T-cell (primary cell): ENCODE data around the gene PRRT3. TPM values are rescaled to one million over a fixed set of nuclear protein-coding genes. Genes with fewer than 3 reads are reported as not detected.

Source experiments
- ATAC-seq, 4 experiments: fragments of 200-7000 bp in 3 of 4; fragments of 150-1000 bp in 1 of 4; cut with Tn5 transposase; replicated peaks in 1 of 4; 1 replicate in 3 of 4; 2 replicates in 1 of 4; pipeline ENCODE4 v1.10.0; 2021; ENCODE audit warnings: moderate library complexity in 3 of 4, mild to moderate bottlenecking in 2 of 4, moderate number of reproducible peaks in 1 of 4
- CTCF ChIA-PET, 2 donors: fragments of 300-600 bp; sonication (Branson Sonifier 250); formaldehyde crosslinking; loops; one replicate each; lab custom pipeline; 2022; ENCODE audit warnings: antibody characterized with exemption in 2 of 2; lab: Charles Lee
- POLR2A ChIA-PET, 2 donors: fragments of 300-600 bp; sonication (Branson Sonifier 250); formaldehyde crosslinking; loops; one replicate each; lab custom pipeline; 2022; ENCODE audit warnings: antibody characterized with exemption in 2 of 2; lab: Charles Lee
- DNase-seq, 35 experiments: peaks; one replicate each; pipeline versions ENCODE4 v3.0.0 to v3.0.0-alpha.2; 2013 to 2023
- H3K27ac ChIP-seq: one replicate; pipeline ENCODE4 v1.5.1; 2013; ENCODE audit warnings: low read length
- H3K27me3 ChIP-seq, 2 experiments: replicated peaks in 1 of 2; 1 replicate in 1 of 2; 2 replicates in 1 of 2; pipeline versions ENCODE4 v1.6.1 to v1.7.0; 2013; ENCODE audit warnings: low read length in 1 of 2, mixed read lengths in 1 of 2; ENCODE audit not compliant: control insufficient read depth in 2 of 2, insufficient read depth in 2 of 2; ENCODE audit errors: extremely low read depth in 1 of 2
- H3K36me3 ChIP-seq, 2 donors: 1 replicate in 1 of 2; 2 replicates in 1 of 2; pipeline versions ENCODE4 v1.6.1 to v1.7.0; 2013; ENCODE audit warnings: low read length in 1 of 2; ENCODE audit not compliant: control insufficient read depth in 2 of 2, insufficient read depth in 1 of 2; ENCODE audit errors: extremely low read depth in 1 of 2
- H3K4me1 ChIP-seq, 2 experiments: 1 replicate in 1 of 2; 2 replicates in 1 of 2; pipeline versions ENCODE4 v1.6.1 to v1.7.0; 2013; ENCODE audit warnings: low read length in 2 of 2, mixed read lengths in 1 of 2; ENCODE audit not compliant: insufficient read depth in 2 of 2, control insufficient read depth in 1 of 2; ENCODE audit errors: extremely low read depth in 1 of 2
- H3K4me3 ChIP-seq, 2 donors: 1 replicate in 1 of 2; 2 replicates in 1 of 2; pipeline versions ENCODE4 v1.5.1 to v1.7.0; 2013; ENCODE audit warnings: mild to moderate bottlenecking in 2 of 2, low read length in 1 of 2, moderate library complexity in 1 of 2; ENCODE audit not compliant: control insufficient read depth in 1 of 2; ENCODE audit errors: extremely low read depth in 1 of 2
- H3K9me3 ChIP-seq: 2 replicates; pipeline ENCODE4 v1.7.0; 2013
- H3K27ac Mint-ChIP-seq, 2 donors: one replicate each; pipeline ENCODE4 v1.8.0; 2020 to 2021; ENCODE audit warnings: mild to moderate bottlenecking in 2 of 2, mixed read lengths in 2 of 2
- H3K27me3 Mint-ChIP-seq, 2 donors: one replicate each; pipeline ENCODE4 v1.8.0; 2021 to 2022; ENCODE audit warnings: mixed read lengths in 2 of 2
- H3K36me3 Mint-ChIP-seq: one replicate; pipeline ENCODE4 v1.8.0; 2021; ENCODE audit warnings: mixed read lengths
- H3K4me1 Mint-ChIP-seq, 3 donors: one replicate each; pipeline ENCODE4 v1.8.0; 2020 to 2022; ENCODE audit warnings: mixed read lengths in 3 of 3, mild to moderate bottlenecking in 1 of 3
- H3K4me3 Mint-ChIP-seq, 3 donors: one replicate each; pipeline ENCODE4 v1.8.0; 2020 to 2022; ENCODE audit warnings: mild to moderate bottlenecking in 3 of 3, mixed read lengths in 3 of 3, moderate library complexity in 3 of 3
- H3K9me3 Mint-ChIP-seq, 3 donors: one replicate each; pipeline ENCODE4 v1.8.0; 2020 to 2022; ENCODE audit warnings: mixed read lengths in 3 of 3
- WGBS: methylation state at CpG from one replicate; pipeline ENCODE4 v1.1.5; 2013; ENCODE audit warnings: missing lambda C conversion rate; ENCODE audit not compliant: insufficient coverage; 5-methylcytosine and 5-hydroxymethylcytosine counted together
- total RNA-seq, 35 experiments: library from RNA in 6 of 35; stranded (reverse) in 6 of 35; fragments of 120-200 nt in 1 of 35; gene quantifications; one replicate each; pipeline versions ENCODE4 v1.2.1 to v1.2.4 and lab custom pipeline; 2013 to 2026

The PRRT3 gene
- total RNA-seq, 5 donors from 2014 or later (not counting 1 experiment from before 2014, with no cell fraction given), result 6.6 to 10.5 (median 9.2) TPM

DNA sequence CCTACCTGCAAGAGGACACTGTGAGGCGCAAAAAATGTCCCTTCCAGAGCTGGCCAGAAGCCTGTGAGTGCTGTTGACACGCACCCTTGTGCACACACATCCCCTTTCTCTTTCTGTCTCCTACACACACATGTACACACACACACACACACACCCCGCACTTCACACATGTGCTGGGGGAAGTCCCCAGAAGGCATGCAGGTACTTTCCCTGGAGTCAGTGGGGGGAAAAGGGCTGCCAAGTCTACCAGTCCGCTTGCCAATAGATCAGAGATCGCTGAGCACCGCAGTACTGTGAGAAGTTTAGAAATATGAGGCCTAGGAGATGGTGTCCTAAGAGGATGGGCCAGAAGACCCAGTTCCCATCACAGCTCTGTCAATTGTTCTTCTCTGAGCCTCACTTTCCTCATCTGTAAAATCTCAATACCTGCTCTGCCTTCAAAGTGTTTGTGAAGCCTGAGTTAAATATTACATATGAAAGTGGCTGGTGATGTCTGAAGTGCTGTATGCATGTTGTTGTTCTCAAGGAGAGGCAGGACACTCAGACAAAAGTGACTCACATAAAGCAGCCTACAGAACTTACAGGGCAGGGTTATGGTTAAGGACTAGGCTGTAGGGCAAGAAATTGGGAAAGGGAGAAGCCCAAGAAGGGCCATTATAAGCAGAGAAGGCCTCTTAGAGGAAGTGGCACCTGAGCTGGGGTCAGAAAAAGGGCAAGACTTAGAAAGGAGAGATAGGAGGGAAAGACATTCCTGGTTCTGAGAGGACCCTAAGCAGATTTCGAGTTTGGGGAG lies 42.8 kb downstream of the PRRT3 start:
- no peak for ATAC-seq
- H3K27me3 ChIP-seq, result peaks cover 0 to 11% of the 10 kb centered on the region in 2 experiments
- H3K27ac ChIP-seq, result no peak overlapping the region
- Mint-ChIP-seq H3K27ac (peak overlapping the region in 1 of 2 donors; percentile 30), H3K27me3 (no peaks in the 10 kb centered on the region), H3K36me3 (no peaks in the 10 kb centered on the region), H3K4me3 (no peak overlapping the region), H3K9me3 (no peaks in the 10 kb centered on the region), H3K4me1 (peaks cover 0 to 22% (median 6%) of the 10 kb centered on the region in 3 donors)
- no peaks in the 10 kb centered on the region for H3K36me3 ChIP-seq
- DNase-seq, result peak in 1 of 35 experiments; percentile 32
- H3K4me3 ChIP-seq, result no peak overlapping the region
- ChIA-PET POLR2A (interaction anchor here in 1 of 2 donors (0.6 kb wide), 1 partner anchor 412 kb away, joined by 9 read pairs; no protein-coding TSS in a partner anchor), CTCF (no interaction called here)
- no peaks in the 10 kb centered on the region for H3K9me3 ChIP-seq
- H3K4me1 ChIP-seq, result peaks cover 0 to 9% of the 10 kb centered on the region in 2 experiments
- WGBS, result 80% methylated on average over 5 of the region's 7 CpGs

DNA sequence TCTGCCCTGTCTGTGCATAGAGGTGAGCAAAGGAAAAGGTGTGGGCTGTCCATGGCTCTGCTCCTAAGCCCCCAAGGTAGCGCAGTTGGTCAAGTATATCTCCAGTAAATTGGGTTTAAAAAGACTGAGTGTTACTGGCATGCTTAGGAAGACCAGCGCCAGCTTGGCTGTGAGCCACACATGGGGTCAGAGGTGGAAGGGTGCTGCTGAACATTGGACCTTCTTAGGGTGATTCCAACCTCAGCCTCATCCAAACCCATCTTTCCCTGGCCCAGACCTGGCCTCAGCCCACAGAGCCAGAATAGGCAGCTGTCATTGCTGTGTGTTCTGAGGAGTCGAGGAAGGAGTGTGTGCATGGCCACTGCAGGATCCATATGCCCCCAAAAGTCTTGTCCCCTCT lies 43.9 kb downstream of the PRRT3 start:
- Mint-ChIP-seq H3K4me3 (no peak overlapping the region), H3K27me3 (no peaks in the 10 kb centered on the region), H3K4me1 (peaks cover 4 to 29% (median 11%) of the 10 kb centered on the region in 3 donors), H3K36me3 (no peaks in the 10 kb centered on the region), H3K27ac (no peak overlapping the region), H3K9me3 (no peaks in the 10 kb centered on the region)
- WGBS, result 80% methylated on average over 1 of the region's 3 CpGs
- no peaks in the 10 kb centered on the region for H3K36me3 ChIP-seq
- no peak overlapping the region for H3K27ac ChIP-seq
- ATAC-seq (no peak), DNase-seq (no peak)
- no peaks in the 10 kb centered on the region for H3K9me3 ChIP-seq
- ChIA-PET CTCF (interaction anchor here in 1 of 2 donors (0.5 kb wide), 1 partner anchor 24 kb away, joined by 3 read pairs; no protein-coding TSS in a partner anchor), POLR2A (interaction anchor here in 1 of 2 donors (1.0 kb wide), 1 partner anchor 18 kb away, joined by 3 read pairs; the partner anchor contains the start of gene JAGN1)
- peaks cover 0 to 8% of the 10 kb centered on the region in 2 experiments for H3K4me1 ChIP-seq
- no peak overlapping the region for H3K4me3 ChIP-seq
- peaks cover 0 to 3% of the 10 kb centered on the region in 2 experiments for H3K27me3 ChIP-seq

DNA sequence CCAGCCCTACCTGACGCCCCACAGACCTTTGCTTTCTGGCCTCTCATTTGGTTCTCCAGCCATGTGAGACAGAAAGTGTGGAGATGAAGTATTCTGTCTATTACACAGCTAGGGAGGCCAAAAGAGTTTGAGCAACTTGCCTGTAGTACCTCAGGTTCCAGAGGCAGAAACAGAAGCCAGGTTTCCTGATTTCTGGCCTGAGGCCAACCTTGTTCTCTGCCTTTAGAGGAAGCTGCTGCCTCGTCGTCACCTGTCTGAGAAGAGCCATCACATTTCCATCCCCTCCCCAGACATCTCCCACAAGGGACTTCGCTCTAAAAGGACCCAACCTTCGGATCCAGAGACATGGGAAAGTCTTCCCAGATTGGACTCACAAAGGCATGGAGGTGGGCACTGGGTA lies 45.7 kb downstream of the PRRT3 start:
- Histone ChIP-seq H3K4me3 (no peak overlapping the region), H3K27ac (no peak overlapping the region), H3K27me3 (peaks cover 0 to 5% of the 10 kb centered on the region in 2 experiments), H3K4me1 (peaks cover 8 to 19% of the 10 kb centered on the region in 2 experiments), H3K36me3 (no peaks in the 10 kb centered on the region), H3K9me3 (no peaks in the 10 kb centered on the region)
- ATAC-seq, result no peak
- H3K27ac Mint-ChIP-seq, result no peak overlapping the region
- H3K9me3 Mint-ChIP-seq, result no peaks in the 10 kb centered on the region
- ChIA-PET POLR2A (no interaction called here), CTCF (interaction anchor here in 1 of 2 donors (0.6 kb wide), 1 partner anchor 17 kb away, joined by 3 read pairs; no protein-coding TSS in a partner anchor)
- no CpG with 5 or more reads among the region's 5 CpGs for WGBS
- H3K4me3 Mint-ChIP-seq, result no peak overlapping the region
- no peaks in the 10 kb centered on the region for H3K27me3 Mint-ChIP-seq
- H3K4me1 Mint-ChIP-seq, result peaks cover 19 to 34% (median 20%) of the 10 kb centered on the region in 3 donors
- H3K36me3 Mint-ChIP-seq, result no peaks in the 10 kb centered on the region
- no peak for DNase-seq

DNA sequence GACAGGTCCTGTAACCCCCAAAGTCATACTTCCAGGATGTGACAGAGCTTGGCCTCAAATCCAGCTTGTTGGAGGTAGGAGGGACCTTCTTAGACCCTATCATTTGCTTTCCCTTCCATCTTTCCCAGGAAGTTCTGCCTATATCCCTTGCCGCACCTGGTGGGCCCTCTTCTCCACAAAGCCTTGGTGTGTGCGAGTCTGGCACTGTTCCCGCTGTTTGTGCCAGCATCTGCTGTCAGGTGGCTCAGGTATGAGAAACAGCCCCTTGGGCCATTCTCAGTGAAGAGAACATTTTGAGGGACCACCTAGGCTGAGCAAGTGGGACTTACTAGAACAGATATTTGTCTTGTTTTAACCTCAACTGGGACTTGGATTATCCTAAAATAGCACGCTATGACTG lies 48.3 kb downstream of the PRRT3 start:
- ATAC-seq (no peak), DNase-seq (no peak)
- Mint-ChIP-seq H3K4me1 (peaks cover 24 to 32% (median 24%) of the 10 kb centered on the region in 3 donors), H3K27ac (no peak overlapping the region), H3K4me3 (no peak overlapping the region), H3K27me3 (no peaks in the 10 kb centered on the region), H3K9me3 (no peaks in the 10 kb centered on the region), H3K36me3 (no peaks in the 10 kb centered on the region)
- ChIA-PET POLR2A (interaction anchor here in 1 of 2 donors (0.6 kb wide), 1 partner anchor 111 kb away, joined by 4 read pairs; the partner anchor contains the start of gene ARPC4), CTCF (no interaction called here)
- Histone ChIP-seq H3K9me3 (no peaks in the 10 kb centered on the region), H3K4me3 (no peak overlapping the region), H3K27ac (no peak overlapping the region), H3K4me1 (peaks cover 8 to 21% of the 10 kb centered on the region in 2 experiments), H3K27me3 (peaks cover 0 to 2% of the 10 kb centered on the region in 2 experiments), H3K36me3 (no peaks in the 10 kb centered on the region)
- WGBS, result 92% methylated on average over 3 of the region's 4 CpGs

DNA sequence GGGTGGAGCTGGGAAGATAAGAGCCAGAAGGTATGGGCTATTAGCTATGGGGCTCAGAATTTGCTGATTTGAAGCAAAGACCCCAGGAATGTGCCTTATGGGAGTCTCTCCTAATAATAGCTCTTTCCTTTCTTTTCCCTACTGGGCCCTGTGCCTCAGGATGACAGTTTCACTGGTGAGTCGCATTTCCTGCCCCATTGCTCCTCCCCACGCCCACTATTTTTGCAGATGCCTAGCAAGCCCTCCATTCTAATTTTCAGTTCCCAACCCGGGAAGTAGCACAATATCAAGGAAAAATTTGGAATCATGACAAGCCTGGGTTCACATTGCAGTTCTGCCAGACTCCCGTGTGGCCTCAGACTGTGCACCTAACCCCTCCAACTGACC lies 49.0 kb downstream of the PRRT3 start:
- CTCF ChIA-PET, result interaction anchor here in 1 of 2 donors (0.6 kb wide), 1 partner anchor 337 kb away, joined by 7 read pairs; no protein-coding TSS in a partner anchor
- H3K9me3 ChIP-seq, result no peaks in the 10 kb centered on the region
- no peak for DNase-seq
- H3K27me3 ChIP-seq, result peaks cover 0 to 2% of the 10 kb centered on the region in 2 experiments
- no peaks in the 10 kb centered on the region for H3K36me3 Mint-ChIP-seq
- H3K27ac ChIP-seq, result peak overlapping the region; percentile 11
- H3K4me3 ChIP-seq, result peak overlapping the region in 1 of 2 donors; percentile 26
- ATAC-seq, result peak in 1 of 4 experiments; percentile 26
- no peaks in the 10 kb centered on the region for H3K27me3 Mint-ChIP-seq
- H3K4me1 Mint-ChIP-seq, result peaks cover 24 to 35% (median 25%) of the 10 kb centered on the region in 3 donors
- H3K36me3 ChIP-seq, result no peaks in the 10 kb centered on the region
- POLR2A ChIA-PET, result interaction anchor here (0.7 to 1.0 kb wide), 2 partner anchors 10 to 30 kb away, joined by 3 to 5 read pairs; partner anchors contain the start of gene CRELD1 (in 1 of the 2)
- 49% methylated on average over 2 of the region's 4 CpGs for WGBS
- H3K4me1 ChIP-seq, result peaks cover 8 to 21% of the 10 kb centered on the region in 2 experiments
- peak overlapping the region; percentile 45 to 50 (median 47) for H3K4me3 Mint-ChIP-seq
- peak overlapping the region; percentile 51 to 77 for H3K27ac Mint-ChIP-seq
- H3K9me3 Mint-ChIP-seq, result no peaks in the 10 kb centered on the region
